ENCODE data around the gene CHRM4.

The CHRM4 gene

DNA sequence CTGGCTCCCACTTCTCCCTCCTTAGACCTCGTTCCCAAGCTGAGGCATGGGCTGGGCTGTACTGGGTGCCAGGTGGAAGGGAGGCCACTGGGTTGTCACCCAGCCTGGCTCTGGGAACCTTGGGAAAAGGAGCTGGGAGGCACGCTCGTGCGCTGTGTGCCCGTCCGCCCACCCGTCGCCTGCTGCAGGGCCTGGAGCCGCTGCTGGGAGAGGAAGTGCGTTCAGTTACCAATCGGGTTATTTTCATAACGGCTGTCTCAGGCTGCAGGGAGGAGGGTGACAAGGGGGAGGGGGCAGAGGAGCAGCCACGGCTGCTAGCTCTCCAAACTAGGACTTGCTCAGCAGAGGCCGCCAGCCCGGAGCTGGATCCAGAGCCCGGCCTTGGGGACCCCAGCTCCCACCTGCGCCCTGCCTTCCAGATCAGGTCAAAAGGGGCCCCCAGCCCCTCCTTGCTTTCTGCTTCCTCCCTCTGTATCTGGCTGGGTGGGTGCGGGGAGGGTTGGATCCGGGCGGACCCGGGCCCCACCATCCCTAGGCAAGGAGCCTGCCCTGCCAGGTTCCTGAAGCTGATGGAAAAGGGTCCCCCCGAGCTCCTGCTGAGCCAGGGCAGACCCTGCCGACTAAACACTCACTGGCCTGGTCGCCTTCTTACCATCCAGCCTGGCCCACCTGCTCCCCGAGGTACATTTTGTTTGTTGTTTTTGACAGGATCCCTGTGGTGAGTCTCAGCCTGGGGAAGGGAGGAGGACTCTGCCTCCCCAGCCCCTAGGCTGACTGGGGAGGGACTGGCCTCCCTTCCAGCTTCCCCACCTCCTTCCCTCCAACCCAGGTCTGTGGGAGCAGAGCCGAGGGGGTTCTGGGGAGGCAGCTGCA is 30.1 kb downstream of the CHRM4 start:
- Histone ChIP-seq H3K4me1 (ENCODE audit: control insufficient read depth in 1 of 2, insufficient read depth in 2 of 2, low read length in 2 of 2) (peaks cover 12% of the 10 kb centered on the region in 2 experiments), H2BK5ac (ENCODE audit: low read depth, low read length, poor library complexity) (no peak overlapping the region), H3K4me3 (ENCODE audit: low read depth, low read length) (no peak overlapping the region), H4K12ac (ENCODE audit: low read depth, low read length) (no peak overlapping the region), H3K18ac (ENCODE audit: low read length) (peak overlapping the region; percentile 16), H3K27ac (ENCODE audit: low read depth, low read length) (no peak overlapping the region), H3K27me3 (ENCODE audit: insufficient read depth, low read length) (no peaks in the 10 kb centered on the region), H2AFZ (ENCODE audit: insufficient read depth, low read length, poor library complexity) (no peak overlapping the region), H3K4ac (ENCODE audit: low read depth, low read length) (no peak overlapping the region), H3K79me1 (ENCODE audit: low read length) (no peaks in the 10 kb centered on the region), H3K36me3 (ENCODE audit: control insufficient read depth in 1 of 2, insufficient read depth in 2 of 2, low read length in 2 of 2) (peaks cover 7 to 12% of the 10 kb centered on the region in 2 experiments), H3K4me2 (ENCODE audit: low read length) (no peak overlapping the region), H3K9me3 (ENCODE audit: insufficient read depth, low read depth, low read length) (no peaks in the 10 kb centered on the region), H3K23ac (ENCODE audit: low read length) (no peak overlapping the region), H3K9ac (ENCODE audit: low read length) (no peak overlapping the region), H2BK120ac (ENCODE audit: insufficient read depth, low read length, poor library complexity) (no peak overlapping the region), H2BK12ac (ENCODE audit: low read length) (no peak overlapping the region), H2AK5ac (ENCODE audit: low read length) (no peak overlapping the region), H3K79me2 (ENCODE audit: control insufficient read depth, insufficient read depth, low read length, poor library complexity) (peaks cover 2% of the 10 kb centered on the region), H3K14ac (ENCODE audit: low read length) (no peak overlapping the region), H4K8ac (ENCODE audit: low read depth, low read length) (no peak overlapping the region), H4K91ac (ENCODE audit: low read depth, low read length) (no peak overlapping the region)
- no CpG with 5 or more reads among the region's 26 CpGs for WGBS (ENCODE audit: extremely low coverage, insufficient coverage, insufficient read length)
- DNase-seq: no peak

DNA sequence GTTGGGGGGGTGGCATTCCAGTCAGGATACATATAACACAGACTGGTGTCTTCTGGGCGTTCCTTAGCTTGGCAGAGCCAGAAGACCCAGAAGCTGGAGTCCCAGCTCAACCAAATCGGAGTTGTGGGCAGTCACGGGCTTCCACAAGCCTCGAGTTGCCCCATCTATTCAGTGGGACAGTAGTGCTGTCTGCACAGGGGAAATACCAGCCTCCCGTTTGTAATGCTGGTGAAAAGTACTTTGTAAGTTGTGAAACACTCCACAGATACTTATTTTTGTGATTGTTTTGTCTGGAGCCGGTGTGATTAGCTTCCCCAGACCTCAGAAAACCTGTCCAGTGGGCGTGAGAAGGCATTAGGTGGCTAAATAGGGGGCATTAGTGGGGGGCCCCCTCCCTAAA is 30.7 kb downstream of the CHRM4 start:
- Histone ChIP-seq H3K4me2 (ENCODE audit: low read length) (no peak overlapping the region), H3K9me3 (ENCODE audit: insufficient read depth, low read depth, low read length) (no peaks in the 10 kb centered on the region), H2BK12ac (ENCODE audit: low read length) (no peak overlapping the region), H4K8ac (ENCODE audit: low read depth, low read length) (no peak overlapping the region), H3K4ac (ENCODE audit: low read depth, low read length) (no peak overlapping the region), H3K4me1 (ENCODE audit: control insufficient read depth in 1 of 2, insufficient read depth in 2 of 2, low read length in 2 of 2) (peaks cover 12 to 15% of the 10 kb centered on the region in 2 experiments), H3K18ac (ENCODE audit: low read length) (no peak overlapping the region), H3K23ac (ENCODE audit: low read length) (no peak overlapping the region), H3K14ac (ENCODE audit: low read length) (no peak overlapping the region), H4K12ac (ENCODE audit: low read depth, low read length) (no peak overlapping the region), H4K91ac (ENCODE audit: low read depth, low read length) (no peak overlapping the region), H2BK120ac (ENCODE audit: insufficient read depth, low read length, poor library complexity) (no peak overlapping the region), H3K79me1 (ENCODE audit: low read length) (no peaks in the 10 kb centered on the region), H3K36me3 (ENCODE audit: control insufficient read depth in 1 of 2, insufficient read depth in 2 of 2, low read length in 2 of 2) (peaks cover 8 to 10% of the 10 kb centered on the region in 2 experiments), H3K4me3 (ENCODE audit: low read depth, low read length) (no peak overlapping the region), H2BK5ac (ENCODE audit: low read depth, low read length, poor library complexity) (no peak overlapping the region), H2AK5ac (ENCODE audit: low read length) (no peak overlapping the region), H2AFZ (ENCODE audit: insufficient read depth, low read length, poor library complexity) (no peak overlapping the region), H3K9ac (ENCODE audit: low read length) (no peak overlapping the region), H3K27me3 (ENCODE audit: insufficient read depth, low read length) (no peaks in the 10 kb centered on the region), H3K27ac (ENCODE audit: low read depth, low read length) (no peak overlapping the region), H3K79me2 (ENCODE audit: control insufficient read depth, insufficient read depth, low read length, poor library complexity) (peaks cover 2% of the 10 kb centered on the region)
- DNase-seq: no peak
- WGBS (ENCODE audit: extremely low coverage, insufficient coverage, insufficient read length): no CpG with 5 or more reads among the region's 7 CpGs

DNA sequence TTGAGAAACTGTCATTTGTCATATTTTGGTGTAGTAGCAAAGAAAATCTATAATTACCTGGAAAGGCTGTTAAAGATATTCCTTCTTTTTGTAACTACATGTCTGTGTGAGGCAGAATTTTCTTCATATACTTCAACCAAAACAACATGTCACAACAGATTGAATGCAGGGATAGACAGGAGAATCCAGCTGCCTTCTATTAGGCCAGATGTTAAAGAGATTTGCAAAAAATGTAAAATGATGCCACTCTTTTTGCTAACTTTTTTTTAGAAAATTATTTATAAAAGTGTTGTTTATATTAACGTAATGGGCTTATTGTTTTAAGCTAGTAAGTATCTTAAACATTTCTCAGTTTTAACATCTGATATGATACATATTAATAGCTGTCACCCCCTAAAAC is 31.6 kb downstream of the CHRM4 start:
- Histone ChIP-seq H3K4me2 (ENCODE audit: low read length) (no peak overlapping the region), H3K79me2 (ENCODE audit: control insufficient read depth, insufficient read depth, low read length, poor library complexity) (peaks cover 2% of the 10 kb centered on the region), H2AFZ (ENCODE audit: insufficient read depth, low read length, poor library complexity) (no peak overlapping the region), H3K36me3 (ENCODE audit: control insufficient read depth in 1 of 2, insufficient read depth in 2 of 2, low read length in 2 of 2) (peaks cover 8 to 10% of the 10 kb centered on the region in 2 experiments), H2BK5ac (ENCODE audit: low read depth, low read length, poor library complexity) (no peak overlapping the region), H3K9ac (ENCODE audit: low read length) (no peak overlapping the region), H3K23ac (ENCODE audit: low read length) (no peak overlapping the region), H3K9me3 (ENCODE audit: insufficient read depth, low read depth, low read length) (no peaks in the 10 kb centered on the region), H3K4me1 (ENCODE audit: control insufficient read depth in 1 of 2, insufficient read depth in 2 of 2, low read length in 2 of 2) (peaks cover 12 to 15% of the 10 kb centered on the region in 2 experiments), H2AK5ac (ENCODE audit: low read length) (no peak overlapping the region), H2BK120ac (ENCODE audit: insufficient read depth, low read length, poor library complexity) (no peak overlapping the region), H4K12ac (ENCODE audit: low read depth, low read length) (no peak overlapping the region), H3K18ac (ENCODE audit: low read length) (no peak overlapping the region), H3K27me3 (ENCODE audit: insufficient read depth, low read length) (no peaks in the 10 kb centered on the region), H3K4ac (ENCODE audit: low read depth, low read length) (no peak overlapping the region), H4K91ac (ENCODE audit: low read depth, low read length) (no peak overlapping the region), H4K8ac (ENCODE audit: low read depth, low read length) (no peak overlapping the region), H3K79me1 (ENCODE audit: low read length) (no peaks in the 10 kb centered on the region), H2BK12ac (ENCODE audit: low read length) (no peak overlapping the region), H3K27ac (ENCODE audit: low read depth, low read length) (no peak overlapping the region), H3K4me3 (ENCODE audit: low read depth, low read length) (no peak overlapping the region), H3K14ac (ENCODE audit: low read length) (no peak overlapping the region)
- WGBS (ENCODE audit: extremely low coverage, insufficient coverage, insufficient read length): no CpG with 5 or more reads among the region's 1 CpG
- DNase-seq: no peak

DNA sequence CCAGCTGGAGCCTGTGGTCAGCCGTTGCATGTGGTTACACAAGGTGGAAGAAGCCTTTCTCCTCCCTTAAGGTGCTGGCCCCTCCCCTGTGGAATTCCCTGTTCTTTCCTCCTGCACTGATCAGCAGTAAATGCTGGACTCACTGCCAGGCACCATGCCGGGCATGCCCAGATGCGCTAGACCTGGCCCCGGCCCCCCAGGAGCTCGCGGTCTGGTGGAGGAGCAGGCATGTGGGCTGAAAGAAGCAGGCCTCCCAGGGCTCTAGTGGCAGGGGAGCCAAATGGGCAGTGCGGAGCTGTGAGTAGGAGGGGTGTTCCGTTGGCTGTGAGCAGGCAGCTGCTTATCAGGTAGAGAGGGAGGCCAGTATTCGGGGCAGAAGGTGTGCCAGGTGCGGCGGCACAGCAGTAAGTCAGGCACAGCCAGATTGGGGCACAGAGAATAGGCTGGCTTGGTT is 34.1 kb downstream of the CHRM4 start:
- H3K23ac ChIP-seq (ENCODE audit: low read length): no peak overlapping the region
- peak overlapping the region; percentile 49 for H3K4ac ChIP-seq (ENCODE audit: low read depth, low read length)
- H2AFZ ChIP-seq (ENCODE audit: insufficient read depth, low read length, poor library complexity): no peak overlapping the region
- no peak overlapping the region for H4K12ac ChIP-seq (ENCODE audit: low read depth, low read length)
- H3K14ac ChIP-seq (ENCODE audit: low read length): no peak overlapping the region
- no peaks in the 10 kb centered on the region for H3K79me1 ChIP-seq (ENCODE audit: low read length)
- H3K79me2 ChIP-seq (ENCODE audit: control insufficient read depth, insufficient read depth, low read length, poor library complexity): peaks cover 5% of the 10 kb centered on the region
- H4K8ac ChIP-seq (ENCODE audit: low read depth, low read length): no peak overlapping the region
- no peaks in the 10 kb centered on the region for H3K27me3 ChIP-seq (ENCODE audit: insufficient read depth, low read length)
- H3K36me3 ChIP-seq (ENCODE audit: control insufficient read depth in 1 of 2, insufficient read depth in 2 of 2, low read length in 2 of 2): peaks cover 9 to 10% of the 10 kb centered on the region in 2 experiments
- H3K4me1 ChIP-seq (ENCODE audit: control insufficient read depth in 1 of 2, insufficient read depth in 2 of 2, low read length in 2 of 2): peaks cover 7 to 8% of the 10 kb centered on the region in 2 experiments
- no peak overlapping the region for H3K27ac ChIP-seq (ENCODE audit: low read depth, low read length)
- no CpG with 5 or more reads among the region's 11 CpGs for WGBS (ENCODE audit: extremely low coverage, insufficient coverage, insufficient read length)
- H3K18ac ChIP-seq (ENCODE audit: low read length): peak overlapping the region; percentile 75
- no peak overlapping the region for H4K91ac ChIP-seq (ENCODE audit: low read depth, low read length)
- H3K4me2 ChIP-seq (ENCODE audit: low read length): no peak overlapping the region
- H3K9me3 ChIP-seq (ENCODE audit: insufficient read depth, low read depth, low read length): no peaks in the 10 kb centered on the region
- H2BK12ac ChIP-seq (ENCODE audit: low read length): peak overlapping the region; percentile 34
- no peak overlapping the region for H3K4me3 ChIP-seq (ENCODE audit: low read depth, low read length)
- H2AK5ac ChIP-seq (ENCODE audit: low read length): no peak overlapping the region
- H2BK120ac ChIP-seq (ENCODE audit: insufficient read depth, low read length, poor library complexity): no peak overlapping the region
- H2BK5ac ChIP-seq (ENCODE audit: low read depth, low read length, poor library complexity): no peak overlapping the region
- no peak overlapping the region for H3K9ac ChIP-seq (ENCODE audit: low read length)
- DNase-seq: no peak

Measured in trophoblast cell (in vitro differentiated cells and primary cell).